Type B pancreatic cell (in vitro differentiated cells): ENCODE data around the gene PASD1. TPM values are rescaled to one million over a fixed set of nuclear protein-coding genes. Genes with fewer than 3 reads are reported as not detected.

ENCODE experiments used
- DNase-seq: peaks from one replicate; pipeline ENCODE4 v3.0.0; 2021; ENCODE audit warnings: mixed read lengths; ENCODE audit not compliant: unreplicated experiment; ENCODE audit errors: extremely low spot score
- H3K27ac Mint-ChIP-seq: 2 replicates; pipeline ENCODE4 v1.8.0; 2021; ENCODE audit warnings: mild to moderate bottlenecking, mixed read lengths
- H3K27me3 Mint-ChIP-seq: 2 replicates; pipeline ENCODE4 v1.8.0; 2021; ENCODE audit warnings: mixed read lengths
- H3K36me3 Mint-ChIP-seq: 2 replicates; pipeline ENCODE4 v1.8.0; 2021; ENCODE audit warnings: mixed read lengths
- H3K4me1 Mint-ChIP-seq: one replicate; pipeline ENCODE4 v1.8.0; 2021; ENCODE audit warnings: mixed read lengths; ENCODE audit not compliant: unreplicated experiment
- H3K4me3 Mint-ChIP-seq: 2 replicates; pipeline ENCODE4 v1.8.0; 2021; ENCODE audit warnings: mild to moderate bottlenecking, mixed read lengths
- H3K9me3 Mint-ChIP-seq: 2 replicates; pipeline ENCODE4 v1.8.0; 2021; ENCODE audit warnings: mixed read lengths
- CTCF ChIP-seq: fragments of 200-600 bp; sonication (generic); conservative IDR thresholded peaks from 2 replicates; pipeline ENCODE4 v1.5.0; 2021; ENCODE audit warnings: antibody characterized with exemption, mild to moderate bottlenecking
- long read RNA-seq: library from polyadenylated mRNA; unstranded; transcript quantifications from one replicate; pipeline ENCODE4 v2.0.0, GENCODE V29; 2020
- total RNA-seq: library from RNA; stranded (reverse); gene quantifications from 2 replicates; pipeline ENCODE4 v1.2.1, GENCODE V29; 2021; ENCODE audit warnings: low replicate concordance

The PASD1 gene
- not detected in 2 replicates for total RNA-seq
- long read RNA-seq, result 0 reads

GRCh38 chrX:151563449-151563848 is at the start of gene PASD1:
PASD1 (plus strand) TSS chrX:151563675; CDS start chrX:151601554, 37,879 bp downstream.
- Mint-ChIP-seq H3K27ac (no peak within 1 kb of the TSS), H3K4me3 (no peak within 1 kb of the TSS), H3K36me3 (no peaks in the 10 kb centered on the region), H3K9me3 (peaks cover 5% of the 10 kb centered on the region), H3K27me3 (no peaks in the 10 kb centered on the region), H3K4me1 (no peaks in the 10 kb centered on the region)
- DNase-seq, result no peak
- no peak for TF ChIP-seq CTCF

- Mint-ChIP-seq H3K36me3 (no peaks in the 10 kb centered on the region), H3K27me3 (no peaks in the 10 kb centered on the region), H3K9me3 (no peaks in the 10 kb centered on the region), H3K27ac (no peak overlapping the region), H3K4me1 (no peaks in the 10 kb centered on the region), H3K4me3 (no peak overlapping the region)
- TF ChIP-seq CTCF, result no peak
- no peak for DNase-seq
Observed at GRCh38 chrX:151515237-151515636, 48.2 kb upstream of the PASD1 start.

GRCh38 chrX:151516538-151517187 is 46.8 kb upstream of the PASD1 start:
- no peak for TF ChIP-seq CTCF
- no peaks in the 10 kb centered on the region for H3K4me1 Mint-ChIP-seq
- H3K27me3 Mint-ChIP-seq, result no peaks in the 10 kb centered on the region
- no peak overlapping the region for H3K27ac Mint-ChIP-seq
- no peak overlapping the region for H3K4me3 Mint-ChIP-seq
- no peaks in the 10 kb centered on the region for H3K9me3 Mint-ChIP-seq
- DNase-seq, result no peak
- no peaks in the 10 kb centered on the region for H3K36me3 Mint-ChIP-seq

- H3K27me3 Mint-ChIP-seq, result no peaks in the 10 kb centered on the region
- peaks cover 2% of the 10 kb centered on the region for H3K4me1 Mint-ChIP-seq
- no peaks in the 10 kb centered on the region for H3K36me3 Mint-ChIP-seq
- H3K9me3 Mint-ChIP-seq, result no peaks in the 10 kb centered on the region
- TF ChIP-seq CTCF, result no peak
- H3K4me3 Mint-ChIP-seq, result no peak overlapping the region
- no peak overlapping the region for H3K27ac Mint-ChIP-seq
- no peak for DNase-seq
Observed at GRCh38 chrX:151517421-151517820, 46.1 kb upstream of the PASD1 start.

GRCh38 chrX:151523351-151523750 is 40.1 kb upstream of the PASD1 start:
- Mint-ChIP-seq H3K9me3 (no peaks in the 10 kb centered on the region), H3K36me3 (no peaks in the 10 kb centered on the region), H3K4me3 (no peak overlapping the region), H3K27ac (peak overlapping the region; percentile 29), H3K27me3 (no peaks in the 10 kb centered on the region), H3K4me1 (peaks cover 6% of the 10 kb centered on the region)
- TF ChIP-seq CTCF, result no peak
- DNase-seq, result no peak

- Mint-ChIP-seq H3K27ac (no peak overlapping the region), H3K4me3 (no peak overlapping the region), H3K9me3 (peaks cover 4% of the 10 kb centered on the region), H3K4me1 (no peaks in the 10 kb centered on the region), H3K36me3 (no peaks in the 10 kb centered on the region), H3K27me3 (no peaks in the 10 kb centered on the region)
- TF ChIP-seq CTCF, result no peak
- DNase-seq, result no peak
Observed at GRCh38 chrX:151536571-151536970, 26.9 kb upstream of the PASD1 start.
